BLaER1 treated with 17β-estradiol and CSF1 and Interleukin-3, amounts not matched to agents 10 nM and 100 nM (cell line): ENCODE measurements around the gene UNC93B1.
A peak's percentile ranks its signal among the peaks of the same experiment; 100 is the strongest.

Experiments
- H3K27ac ChIP-seq, 11 experiments: shearing (Covaris generic); formaldehyde crosslinking; 2 replicates each; pipeline ENCODE4 v1.8.1; 2022
- H3K27me3 ChIP-seq, 11 experiments: shearing (Covaris generic); formaldehyde crosslinking; 2 replicates each; pipeline ENCODE4 v1.8.1; 2022
- H3K36me3 ChIP-seq, 11 experiments: shearing (Covaris generic); formaldehyde crosslinking; 2 replicates each; pipeline ENCODE4 v1.8.1; 2022
- H3K4me1 ChIP-seq, 10 experiments: shearing (Covaris generic); formaldehyde crosslinking; 2 replicates each; pipeline ENCODE4 v1.8.1; 2022
- H3K4me2 ChIP-seq, 11 experiments: shearing (Covaris generic); formaldehyde crosslinking; 2 replicates each; pipeline ENCODE4 v1.8.1; 2022
- H3K4me3 ChIP-seq, 10 experiments: shearing (Covaris generic); formaldehyde crosslinking; 2 replicates each; pipeline ENCODE4 v1.8.1; 2022
- H3K9ac ChIP-seq, 11 experiments: shearing (Covaris generic); formaldehyde crosslinking; 2 replicates each; pipeline ENCODE4 v1.8.1; 2022
- H3K9me3 ChIP-seq, 11 experiments: shearing (Covaris generic); formaldehyde crosslinking; replicated peaks in 1 of 11; 2 replicates each; pipeline ENCODE4 v1.8.1; 2022
- H4K20me1 ChIP-seq, 11 experiments: shearing (Covaris generic); formaldehyde crosslinking; 2 replicates each; pipeline ENCODE4 v1.8.1; 2022
- Cebpa-rat ChIP-seq, 11 experiments: shearing (Covaris generic); IDR thresholded peaks; 2 replicates each; pipeline ENCODE4 v1.8.1; 2022

UNC93B1 gene

DNA sequence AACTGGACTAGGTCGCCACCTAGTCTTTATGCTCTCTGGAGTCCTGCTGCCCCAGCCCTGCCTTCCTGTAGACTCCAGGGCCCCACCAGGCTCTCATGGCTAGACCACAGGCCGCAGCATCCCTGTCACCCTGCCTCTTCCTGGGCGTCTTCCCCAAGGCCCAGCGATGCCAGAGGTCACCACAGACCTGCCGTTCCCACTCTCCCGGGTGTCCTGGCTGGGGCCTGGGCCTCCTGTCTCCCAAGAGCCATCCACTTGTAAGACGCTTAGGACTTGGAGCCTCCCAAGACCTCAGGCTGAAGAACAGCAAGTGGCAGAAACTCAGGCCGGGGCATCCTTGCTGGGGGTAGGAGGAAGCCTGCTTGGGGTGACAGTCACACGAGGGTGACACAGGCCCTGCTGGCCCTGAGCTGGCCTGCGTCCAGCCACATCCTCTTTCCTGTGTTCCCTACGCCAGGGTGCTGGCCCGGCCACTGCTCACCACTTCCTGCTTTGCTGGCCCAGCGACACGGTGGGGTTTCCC lies 32.9 kb upstream of the UNC93B1 start:
- H3K27me3 ChIP-seq: no peaks in the 10 kb centered on the region
- peaks cover 22 to 55% (median 29%) of the 10 kb centered on the region in 11 experiments for H3K36me3 ChIP-seq
- no peaks in the 10 kb centered on the region for H3K9me3 ChIP-seq
- H3K27ac ChIP-seq: peak overlapping the region; percentile 73 to 92 (median 88)
- H3K4me3 ChIP-seq: peak overlapping the region in 4 of 10 experiments; percentile 6 to 43 (median 31); a peak in 4 of 20 replicates
- TF ChIP-seq Cebpa-rat (IDR thresholded peaks at IDR 0.05): no peak
- peaks cover 64 to 79% (median 69%) of the 10 kb centered on the region in 10 experiments for H3K4me1 ChIP-seq
- peaks cover 8 to 15% (median 13%) of the 10 kb centered on the region in 11 experiments; a peak in 18 of 22 replicates for H4K20me1 ChIP-seq
- H3K9ac ChIP-seq: peak overlapping the region; percentile 57 to 89 (median 84)
- H3K4me2 ChIP-seq: peak overlapping the region; percentile 93 to 100 (median 98)

DNA sequence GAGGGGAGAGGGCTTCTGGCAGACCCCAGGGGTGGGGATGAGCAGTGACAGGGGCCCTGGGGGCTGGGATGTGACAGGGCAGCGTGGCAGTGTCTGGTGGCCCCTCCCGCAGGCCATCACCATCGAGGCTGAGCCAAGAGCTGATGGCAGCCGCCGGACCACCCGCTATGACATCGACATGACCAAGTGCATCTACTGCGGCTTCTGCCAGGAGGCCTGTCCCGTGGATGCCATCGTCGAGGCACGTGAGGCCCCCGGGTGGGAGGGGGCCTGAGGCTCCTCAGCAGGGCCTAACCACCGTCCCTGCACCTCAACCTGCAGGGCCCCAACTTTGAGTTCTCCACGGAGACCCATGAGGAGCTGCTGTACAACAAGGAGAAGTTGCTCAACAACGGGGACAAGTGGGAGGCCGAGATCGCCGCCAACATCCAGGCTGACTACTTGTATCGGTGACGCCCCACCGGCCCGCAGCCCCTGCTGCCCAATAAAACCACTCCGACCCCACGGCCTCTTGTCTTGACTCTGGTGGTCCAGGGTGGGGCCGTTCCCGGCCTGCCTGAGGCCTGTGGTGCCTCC lies 32.3 kb upstream of the UNC93B1 start:
- Histone ChIP-seq H3K36me3 (peaks cover 22 to 49% (median 28%) of the 10 kb centered on the region in 11 experiments), H3K9me3 (no peaks in the 10 kb centered on the region), H3K4me3 (peak overlapping the region in 4 of 10 experiments; percentile 6 to 43 (median 31); a peak in 6 of 20 replicates), H3K27me3 (no peaks in the 10 kb centered on the region), H4K20me1 (peaks cover 2 to 10% (median 8%) of the 10 kb centered on the region in 11 experiments; a peak in 18 of 22 replicates), H3K27ac (peak overlapping the region; percentile 73 to 92 (median 88)), H3K4me1 (peaks cover 64 to 79% (median 69%) of the 10 kb centered on the region in 10 experiments), H3K4me2 (peak overlapping the region; percentile 93 to 100 (median 98)), H3K9ac (peak overlapping the region; percentile 57 to 89 (median 84))
- no peak for TF ChIP-seq Cebpa-rat (IDR thresholded peaks at IDR 0.05)

DNA sequence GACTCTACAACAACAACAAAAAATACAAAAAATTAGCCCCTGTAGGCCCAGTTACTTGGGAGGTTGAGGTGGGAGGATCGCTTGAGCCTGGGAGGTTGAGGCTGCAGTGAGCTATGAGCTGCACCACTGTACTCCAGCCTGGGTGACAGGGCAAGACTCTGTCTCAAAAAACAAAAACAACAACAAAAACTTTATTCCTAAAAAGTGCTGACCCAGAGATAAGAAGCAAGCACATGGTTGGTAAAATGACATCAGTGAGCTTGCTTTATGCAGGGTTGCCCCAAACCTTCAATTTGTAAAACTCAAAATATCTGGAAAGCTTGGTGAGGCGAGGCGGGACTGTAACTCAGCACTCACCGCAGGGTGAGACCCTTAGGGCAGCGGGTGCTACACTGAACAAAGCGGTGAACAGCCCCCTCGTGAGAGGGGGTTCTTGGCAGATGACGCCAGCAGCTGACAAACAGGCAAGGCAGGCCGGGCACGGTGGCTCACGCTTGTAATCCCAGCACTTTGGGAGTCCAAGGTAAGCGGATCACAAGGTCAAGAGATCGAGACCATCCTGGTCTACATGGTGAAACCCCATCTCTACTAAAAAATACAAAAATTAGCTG lies 31.5 kb upstream of the UNC93B1 start:
- H3K4me1 ChIP-seq: peaks cover 58 to 74% (median 65%) of the 10 kb centered on the region in 10 experiments
- no peaks in the 10 kb centered on the region for H3K9me3 ChIP-seq
- H4K20me1 ChIP-seq: peaks cover 0 to 1% (median 0%) of the 10 kb centered on the region in 11 experiments; a peak in 3 of 22 replicates
- peak overlapping the region in 6 of 11 experiments; percentile 97 to 100 (median 100); a peak in 12 of 22 replicates for H3K4me2 ChIP-seq
- peak overlapping the region in 6 of 11 experiments; percentile 79 to 90 (median 87); a peak in 13 of 22 replicates for H3K27ac ChIP-seq
- H3K27me3 ChIP-seq: no peaks in the 10 kb centered on the region
- no peak for TF ChIP-seq Cebpa-rat (IDR thresholded peaks at IDR 0.05)
- H3K36me3 ChIP-seq: peaks cover 22 to 47% (median 27%) of the 10 kb centered on the region in 11 experiments
- peak overlapping the region in 9 of 11 experiments; percentile 15 to 89 (median 78); a peak in 11 of 22 replicates for H3K9ac ChIP-seq
- H3K4me3 ChIP-seq: no peak overlapping the region

DNA sequence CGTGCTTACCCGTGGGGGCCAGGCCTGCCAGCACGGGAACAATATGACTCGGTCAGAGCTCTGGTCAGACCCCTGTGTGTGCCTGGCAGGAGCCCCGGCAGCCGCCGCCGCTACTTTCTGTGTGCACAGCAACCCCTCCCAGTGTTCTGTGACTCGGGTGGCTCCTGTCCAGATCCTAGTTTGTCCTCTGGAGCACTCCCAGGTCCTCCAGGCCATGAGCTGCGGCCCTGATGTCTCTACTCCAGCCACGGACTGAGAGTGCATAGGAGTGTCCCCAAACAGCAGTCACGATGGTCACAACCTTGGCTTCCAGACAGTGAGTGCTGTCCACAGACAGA lies 29.8 kb upstream of the UNC93B1 start:
- Histone ChIP-seq H3K36me3 (peaks cover 22 to 47% (median 27%) of the 10 kb centered on the region in 11 experiments), H3K27me3 (no peaks in the 10 kb centered on the region), H3K4me1 (peaks cover 55 to 87% (median 68%) of the 10 kb centered on the region in 10 experiments), H3K9me3 (no peaks in the 10 kb centered on the region), H3K9ac (peak overlapping the region in 3 of 11 experiments; percentile 24 to 91 (median 33); a peak in 4 of 22 replicates), H3K4me3 (no peak overlapping the region), H3K27ac (peak overlapping the region in 3 of 11 experiments; percentile 6 to 25 (median 19); a peak in 2 of 22 replicates), H3K4me2 (peak overlapping the region in 1 of 11 experiments; percentile 98; a peak in 1 of 22 replicates), H4K20me1 (no peaks in the 10 kb centered on the region)
- no peak for TF ChIP-seq Cebpa-rat (IDR thresholded peaks at IDR 0.05)

DNA sequence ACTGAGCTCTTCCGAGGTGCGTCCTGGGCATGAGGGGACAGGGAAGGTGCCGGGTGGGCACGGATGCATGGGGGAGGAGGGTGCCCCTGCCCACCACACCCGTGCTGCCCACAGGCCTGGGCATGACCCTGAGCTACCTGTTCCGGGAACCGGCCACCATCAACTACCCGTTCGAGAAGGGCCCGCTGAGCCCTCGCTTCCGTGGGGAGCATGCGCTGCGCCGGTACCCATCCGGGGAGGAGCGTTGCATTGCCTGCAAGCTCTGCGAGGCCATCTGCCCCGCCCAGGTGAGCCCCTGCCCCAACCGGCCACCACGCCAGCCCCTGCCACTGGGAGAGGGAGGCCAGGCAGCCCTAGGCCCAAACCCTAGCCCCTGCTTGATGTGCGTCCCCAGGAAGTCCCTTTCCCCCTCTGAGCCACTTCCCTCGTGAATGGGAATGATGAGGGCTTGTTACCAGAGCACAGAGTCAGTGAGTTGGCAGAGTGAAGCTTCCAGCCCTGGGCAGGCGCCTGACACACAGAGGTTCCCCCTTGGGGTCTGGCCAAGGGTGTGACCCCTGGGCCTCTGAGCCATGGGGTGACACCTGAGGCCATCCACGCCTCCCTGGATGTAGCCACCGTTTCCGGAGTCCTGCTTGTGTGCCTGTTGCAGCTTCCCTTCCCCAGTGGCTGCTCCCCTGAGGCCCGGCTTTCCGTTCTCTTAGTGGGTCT lies 29.3 kb upstream of the UNC93B1 start:
- Histone ChIP-seq H3K4me2 (no peak overlapping the region; a peak in 1 of 22 replicates), H3K27me3 (no peaks in the 10 kb centered on the region), H3K9me3 (no peaks in the 10 kb centered on the region), H3K4me3 (no peak overlapping the region), H3K36me3 (peaks cover 22 to 48% (median 28%) of the 10 kb centered on the region in 11 experiments), H4K20me1 (no peaks in the 10 kb centered on the region), H3K4me1 (peaks cover 52 to 87% (median 66%) of the 10 kb centered on the region in 10 experiments), H3K27ac (peak overlapping the region in 4 of 11 experiments; percentile 6 to 84 (median 22); a peak in 2 of 22 replicates), H3K9ac (peak overlapping the region in 5 of 11 experiments; percentile 16 to 91 (median 33); a peak in 4 of 22 replicates)
- no peak for TF ChIP-seq Cebpa-rat (IDR thresholded peaks at IDR 0.05)

DNA sequence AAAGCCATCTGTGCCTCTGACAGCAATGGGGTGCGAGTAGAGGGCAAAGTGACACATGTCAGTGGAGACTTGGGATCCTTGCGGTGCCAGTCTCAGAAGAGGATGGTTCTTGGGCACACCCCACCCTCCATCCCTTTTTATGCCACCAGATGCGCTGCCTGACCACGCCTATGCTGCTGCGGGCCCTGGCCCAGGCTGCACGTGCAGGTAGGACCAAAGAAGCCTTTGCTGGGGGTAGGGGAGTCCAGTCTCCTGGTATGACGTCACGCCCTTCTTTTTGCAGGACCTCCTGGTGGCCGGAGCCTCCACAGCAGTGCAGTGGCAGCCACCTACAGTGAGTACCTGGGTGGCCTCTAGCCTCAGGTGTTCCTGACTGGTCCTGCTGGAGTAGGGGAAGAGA lies 28.1 kb upstream of the UNC93B1 start:
- Histone ChIP-seq H3K36me3 (peaks cover 22 to 59% (median 37%) of the 10 kb centered on the region in 11 experiments), H3K27ac (peak overlapping the region in 4 of 11 experiments; percentile 77 to 84 (median 80); a peak in 2 of 22 replicates), H3K9me3 (no peaks in the 10 kb centered on the region), H3K27me3 (no peaks in the 10 kb centered on the region), H3K9ac (peak overlapping the region; percentile 82 to 93 (median 89); a peak in 21 of 22 replicates), H3K4me2 (peak overlapping the region; percentile 83 to 99 (median 95)), H3K4me3 (peak overlapping the region in 6 of 10 experiments; percentile 64 to 84 (median 76); a peak in 6 of 20 replicates), H3K4me1 (peaks cover 40 to 84% (median 62%) of the 10 kb centered on the region in 10 experiments), H4K20me1 (no peaks in the 10 kb centered on the region)
- TF ChIP-seq Cebpa-rat (IDR thresholded peaks at IDR 0.05): no peak

DNA sequence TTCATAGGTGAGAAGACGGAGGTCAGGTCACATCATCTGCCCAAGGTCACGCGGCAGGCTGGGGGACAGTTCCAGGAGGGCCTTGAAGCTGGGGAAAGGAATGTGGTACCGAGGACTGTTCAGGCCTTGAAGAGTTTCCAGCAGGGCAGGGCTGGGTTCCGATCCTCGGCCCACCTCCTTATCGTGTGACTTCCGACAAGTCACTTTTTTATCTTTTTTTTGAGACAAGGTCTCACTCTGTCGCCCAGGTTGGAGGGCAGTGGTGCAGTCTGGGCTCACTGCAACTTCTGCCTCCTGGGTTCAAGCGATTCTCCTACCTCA lies 27.2 kb upstream of the UNC93B1 start:
- H3K4me1 ChIP-seq: peaks cover 37 to 75% (median 53%) of the 10 kb centered on the region in 10 experiments

DNA sequence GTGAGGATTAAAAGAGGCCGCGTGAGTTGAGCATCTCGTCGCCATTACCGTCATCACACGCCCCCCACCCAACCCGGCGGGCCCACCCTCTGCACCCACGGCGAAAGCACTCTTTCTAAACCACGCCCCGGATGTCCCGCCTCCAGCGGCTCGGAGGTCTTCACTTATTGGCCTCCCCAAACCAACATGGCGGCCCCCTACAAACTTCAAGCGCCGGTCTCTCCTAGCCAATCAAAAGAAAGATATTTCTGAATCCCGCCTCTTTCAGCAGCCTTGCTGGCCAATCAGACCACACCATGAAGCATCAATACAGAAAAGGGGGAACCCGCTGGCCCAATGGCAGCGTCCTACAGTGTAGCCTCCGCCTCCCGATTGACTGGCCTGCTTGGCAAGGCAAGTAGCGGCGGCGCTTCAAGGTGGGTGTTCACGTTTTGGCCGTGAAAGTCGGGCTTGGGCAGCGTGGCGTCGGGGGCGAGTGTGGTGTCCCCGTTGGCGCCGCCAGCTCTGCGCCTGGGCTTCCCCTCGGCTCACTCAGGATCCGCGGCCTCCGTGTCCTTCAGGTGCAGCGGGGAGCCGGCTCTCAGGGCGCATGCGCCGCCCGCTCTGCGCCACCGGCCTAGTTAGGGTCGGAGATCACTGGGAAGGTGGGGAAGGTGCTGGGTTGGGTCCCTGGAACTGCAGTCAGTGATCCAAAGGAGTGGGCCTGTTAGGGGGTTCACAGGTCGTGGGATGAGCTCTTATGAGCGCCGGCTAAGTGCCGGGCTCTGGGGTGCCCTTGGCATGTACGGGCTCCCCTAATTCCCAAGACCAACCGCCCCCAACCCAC lies 26.6 kb upstream of the UNC93B1 start, which contains the start of gene NDUFS8:
Gene NDUFS8, plus strand, starts transcription at position 364 of the 826 bp plus-strand sequence. CDS start 1,471 bp downstream, outside the sequence.
- Histone ChIP-seq H3K4me2 (peak within 1 kb of the TSS; percentile 91 to 99 (median 95)), H3K9me3 (no peaks in the 10 kb centered on the region), H3K36me3 (peaks cover 22 to 63% (median 49%) of the 10 kb centered on the region in 11 experiments), H4K20me1 (no peaks in the 10 kb centered on the region; a peak in 1 of 22 replicates), H3K27me3 (no peaks in the 10 kb centered on the region), H3K27ac (peak within 1 kb of the TSS; percentile 55 to 87 (median 82)), H3K4me1 (peaks cover 40 to 69% (median 51%) of the 10 kb centered on the region in 10 experiments), H3K9ac (peak within 1 kb of the TSS; percentile 82 to 93 (median 89)), H3K4me3 (peak within 1 kb of the TSS; percentile 64 to 86 (median 81))
- no peak for TF ChIP-seq Cebpa-rat (IDR thresholded peaks at IDR 0.05)

More for the DNA sequence above, 27.2 kb upstream of the UNC93B1 start:
- H3K27ac ChIP-seq: peak overlapping the region; percentile 55 to 87 (median 82)
- peak overlapping the region; percentile 64 to 86 (median 81) for H3K4me3 ChIP-seq
- H3K27me3 ChIP-seq: no peaks in the 10 kb centered on the region
- H3K9me3 ChIP-seq: no peaks in the 10 kb centered on the region
- no peaks in the 10 kb centered on the region; a peak in 1 of 22 replicates for H4K20me1 ChIP-seq
- H3K4me2 ChIP-seq: peak overlapping the region; percentile 83 to 99 (median 95)
- no peak for TF ChIP-seq Cebpa-rat (IDR thresholded peaks at IDR 0.05)
- peak overlapping the region; percentile 82 to 93 (median 89) for H3K9ac ChIP-seq
- H3K36me3 ChIP-seq: peaks cover 22 to 62% (median 43%) of the 10 kb centered on the region in 11 experiments
